B cell (primary cell): ENCODE measurements around the gene KLHL42.

Experiments used
- EZH2 ChIP-seq: IDR thresholded peaks from 2 replicates; pipeline ENCODE4 v1.6.1; 2012; ENCODE audit warnings: borderline replicate concordance, low read depth, mild to moderate bottlenecking, moderate library complexity, low read length; ENCODE audit not compliant: insufficient read depth, poor library complexity, severe bottlenecking
- TF ChIP-seq, protein P1 (sequence below): fragments of 200-600 bp; IDR thresholded peaks from one replicate; pipeline ENCODE4 v1.8.0; 2022; ENCODE audit warnings: antibody characterized with exemption, mild to moderate bottlenecking

DNA sequence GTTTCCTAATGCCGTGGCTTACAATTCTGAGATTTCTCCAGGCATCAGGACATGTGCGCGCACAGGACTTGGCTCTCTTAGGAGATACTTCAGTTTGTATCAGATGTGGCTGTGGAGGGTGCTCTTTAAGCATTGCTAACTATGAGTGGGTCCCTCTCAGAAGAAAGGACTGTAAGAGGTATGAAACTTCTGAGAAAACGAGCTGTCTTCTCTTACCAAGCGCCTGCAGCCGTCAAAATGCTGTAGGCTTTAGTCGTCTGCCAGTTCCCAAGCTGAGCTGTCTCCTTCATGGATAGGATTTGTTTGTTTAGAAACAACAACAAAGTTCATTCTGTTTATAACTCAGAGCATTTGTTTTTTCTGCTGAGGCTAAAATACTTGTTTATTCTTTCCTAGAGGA lies 16.1 kb downstream of the KLHL42 start:
- TF ChIP-seq, protein P1, sequence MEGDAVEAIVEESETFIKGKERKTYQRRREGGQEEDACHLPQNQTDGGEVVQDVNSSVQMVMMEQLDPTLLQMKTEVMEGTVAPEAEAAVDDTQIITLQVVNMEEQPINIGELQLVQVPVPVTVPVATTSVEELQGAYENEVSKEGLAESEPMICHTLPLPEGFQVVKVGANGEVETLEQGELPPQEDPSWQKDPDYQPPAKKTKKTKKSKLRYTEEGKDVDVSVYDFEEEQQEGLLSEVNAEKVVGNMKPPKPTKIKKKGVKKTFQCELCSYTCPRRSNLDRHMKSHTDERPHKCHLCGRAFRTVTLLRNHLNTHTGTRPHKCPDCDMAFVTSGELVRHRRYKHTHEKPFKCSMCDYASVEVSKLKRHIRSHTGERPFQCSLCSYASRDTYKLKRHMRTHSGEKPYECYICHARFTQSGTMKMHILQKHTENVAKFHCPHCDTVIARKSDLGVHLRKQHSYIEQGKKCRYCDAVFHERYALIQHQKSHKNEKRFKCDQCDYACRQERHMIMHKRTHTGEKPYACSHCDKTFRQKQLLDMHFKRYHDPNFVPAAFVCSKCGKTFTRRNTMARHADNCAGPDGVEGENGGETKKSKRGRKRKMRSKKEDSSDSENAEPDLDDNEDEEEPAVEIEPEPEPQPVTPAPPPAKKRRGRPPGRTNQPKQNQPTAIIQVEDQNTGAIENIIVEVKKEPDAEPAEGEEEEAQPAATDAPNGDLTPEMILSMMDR: no peak
- no peak for TF ChIP-seq EZH2
